Measurements from ENCODE around the gene RIMOC1. TPM values are rescaled to one million over a fixed set of nuclear protein-coding genes. Genes with fewer than 3 reads are reported as not detected.

The RIMOC1 gene
- total and polyA plus RNA-seq, 2 experiments from 2014 or later, result 14.2 to 29.3 TPM

- H3K4me1 ChIP-seq (ENCODE audit: insufficient read depth), result peaks cover 6% of the 10 kb centered on the region
- TF ChIP-seq EZH2 (IDR thresholded peaks at IDR 0.05; ENCODE audit: borderline replicate concordance) (no peak), CTCF (IDR thresholded peaks at IDR 0.05; ENCODE audit: poor library complexity) (no peak), EZH2phosphoT487 (IDR thresholded peaks at IDR 0.05; ENCODE audit: low read depth, severe bottlenecking, unreplicated experiment) (no peak)
- no peak for DNase-seq (ENCODE audit: low spot score)
- no peak overlapping the region for H2AFZ ChIP-seq
- no peaks in the 10 kb centered on the region for H3K27me3 ChIP-seq
- no peaks in the 10 kb centered on the region for H3K79me2 ChIP-seq
- no peak overlapping the region for H3K4me3 ChIP-seq
- no peaks in the 10 kb centered on the region for H3K9me2 ChIP-seq (replicated peaks; ENCODE audit: insufficient read depth)
- no peaks in the 10 kb centered on the region for H4K20me1 ChIP-seq (ENCODE audit: insufficient read depth, poor library complexity, severe bottlenecking)
- no peak overlapping the region for H3K4me2 ChIP-seq
- WGBS (ENCODE audit: low lambda C conversion rate, missing lambda C conversion rate), result 83% methylated on average over 2 of the region's 2 CpGs
- no peak overlapping the region for H3K27ac ChIP-seq
- H3K9me3 ChIP-seq (ENCODE audit: low read depth), result no peaks in the 10 kb centered on the region
- H3K36me3 ChIP-seq (replicated peaks; ENCODE audit: insufficient read depth, low read depth), result no peaks in the 10 kb centered on the region
Observed at GRCh38 chr5:41878173-41878572, 26.0 kb upstream of the RIMOC1 start.

- no peaks in the 10 kb centered on the region for H4K20me1 ChIP-seq (ENCODE audit: insufficient read depth, poor library complexity, severe bottlenecking)
- no peak overlapping the region for H2AFZ ChIP-seq
- no peaks in the 10 kb centered on the region for H3K9me3 ChIP-seq (ENCODE audit: low read depth)
- H3K4me3 ChIP-seq, result no peak overlapping the region
- WGBS (ENCODE audit: low lambda C conversion rate, missing lambda C conversion rate), result 62% methylated on average over 3 of the region's 3 CpGs
- H3K4me1 ChIP-seq (ENCODE audit: insufficient read depth), result peaks cover 6% of the 10 kb centered on the region
- TF ChIP-seq CTCF (IDR thresholded peaks at IDR 0.05; ENCODE audit: poor library complexity) (no peak), EZH2 (IDR thresholded peaks at IDR 0.05; ENCODE audit: borderline replicate concordance) (no peak), EZH2phosphoT487 (IDR thresholded peaks at IDR 0.05; ENCODE audit: low read depth, severe bottlenecking, unreplicated experiment) (no peak)
- peak overlapping the region; percentile 55 for H3K4me2 ChIP-seq
- H3K9me2 ChIP-seq (replicated peaks; ENCODE audit: insufficient read depth), result no peaks in the 10 kb centered on the region
- H3K79me2 ChIP-seq, result no peaks in the 10 kb centered on the region
- H3K27ac ChIP-seq, result peak overlapping the region; percentile 13
- no peak for DNase-seq (ENCODE audit: low spot score)
- H3K36me3 ChIP-seq (replicated peaks; ENCODE audit: insufficient read depth, low read depth), result no peaks in the 10 kb centered on the region
- no peaks in the 10 kb centered on the region for H3K27me3 ChIP-seq
Observed at GRCh38 chr5:41878643-41879478, 25.3 kb upstream of the RIMOC1 start.

GRCh38 chr5:41882765-41883164 is 21.4 kb upstream of the RIMOC1 start:
- WGBS (ENCODE audit: low lambda C conversion rate, missing lambda C conversion rate), result 83% methylated on average over 5 of the region's 5 CpGs
- Histone ChIP-seq H4K20me1 (ENCODE audit: insufficient read depth, poor library complexity, severe bottlenecking) (no peaks in the 10 kb centered on the region), H3K4me1 (ENCODE audit: insufficient read depth) (peaks cover 6% of the 10 kb centered on the region), H3K36me3 (replicated peaks; ENCODE audit: insufficient read depth, low read depth) (no peaks in the 10 kb centered on the region), H3K4me3 (no peak overlapping the region), H3K27me3 (no peaks in the 10 kb centered on the region), H3K4me2 (no peak overlapping the region), H3K9me3 (ENCODE audit: low read depth) (no peaks in the 10 kb centered on the region), H2AFZ (no peak overlapping the region), H3K9me2 (replicated peaks; ENCODE audit: insufficient read depth) (no peaks in the 10 kb centered on the region), H3K79me2 (no peaks in the 10 kb centered on the region), H3K27ac (no peak overlapping the region)
- DNase-seq (ENCODE audit: low spot score), result no peak
- TF ChIP-seq EZH2 (IDR thresholded peaks at IDR 0.05; ENCODE audit: borderline replicate concordance) (no peak), EZH2phosphoT487 (IDR thresholded peaks at IDR 0.05; ENCODE audit: low read depth, severe bottlenecking, unreplicated experiment) (no peak), CTCF (IDR thresholded peaks at IDR 0.05; ENCODE audit: poor library complexity) (no peak)

All from hepatocyte (in vitro differentiated cells).